H9 (cell line): Measurements from ENCODE around the gene STON2. TPM values are rescaled to one million over a fixed set of nuclear protein-coding genes. Genes with fewer than 3 reads are reported as not detected.
A peak's percentile ranks its signal among the peaks of the same experiment; 100 is the strongest.

Experiments
- DNase-seq: peaks from one replicate; pipeline ENCODE4 v3.0.0-alpha.2; 2017
- H2AFZ ChIP-seq: one replicate; pipeline ENCODE4 v1.6.1; 2013; ENCODE audit warnings: mild to moderate bottlenecking, low read length, control low read depth, moderate library complexity
- H2AK5ac ChIP-seq: 2 replicates; pipeline ENCODE4 v1.6.1; 2013; ENCODE audit warnings: low read length, control low read depth, mixed read lengths; ENCODE audit not compliant: insufficient read length
- H2BK120ac ChIP-seq: one replicate; pipeline ENCODE4 v1.6.1; 2013; ENCODE audit warnings: low read depth, mild to moderate bottlenecking, low read length, control low read depth, inconsistent platforms; ENCODE audit not compliant: poor library complexity, severe bottlenecking
- H2BK12ac ChIP-seq: 2 replicates; pipeline ENCODE4 v1.6.1; 2013; ENCODE audit warnings: low read length, control low read depth, mixed read lengths, low read depth; ENCODE audit not compliant: insufficient read length
- H2BK15ac ChIP-seq: 2 replicates; pipeline ENCODE4 v1.6.1; 2013; ENCODE audit warnings: low read depth, low read length, control low read depth
- H2BK20ac ChIP-seq: one replicate; pipeline ENCODE4 v1.6.1; 2013; ENCODE audit warnings: low read depth, mild to moderate bottlenecking, low read length, control low read depth, inconsistent platforms; ENCODE audit not compliant: poor library complexity, severe bottlenecking
- H2BK5ac ChIP-seq: 2 replicates; pipeline ENCODE4 v1.6.1; 2013; ENCODE audit warnings: low read length, control low read depth, mixed read lengths; ENCODE audit not compliant: insufficient read length
- H3K14ac ChIP-seq: 2 replicates; pipeline ENCODE4 v1.6.1; 2013; ENCODE audit warnings: low read length, control low read depth; ENCODE audit not compliant: insufficient read depth
- H3K18ac ChIP-seq: 2 replicates; pipeline ENCODE4 v1.6.1; 2013; ENCODE audit warnings: low read depth, mild to moderate bottlenecking, mixed read lengths, low read length, control low read depth; ENCODE audit not compliant: insufficient read length
- H3K23ac ChIP-seq: 2 replicates; pipeline ENCODE4 v1.6.1; 2013; ENCODE audit warnings: low read length, control low read depth, mixed read lengths, low read depth; ENCODE audit not compliant: insufficient read length
- H3K23me2 ChIP-seq: 2 replicates; pipeline ENCODE4 v1.6.1; 2013; ENCODE audit warnings: low read depth, mild to moderate bottlenecking, mixed read lengths, low read length, control low read depth; ENCODE audit not compliant: insufficient read length, poor library complexity, severe bottlenecking
- H3K27ac ChIP-seq: 2 replicates; pipeline ENCODE4 v1.5.1; 2013; ENCODE audit warnings: low read length, control low read depth, mixed read lengths, low read depth; ENCODE audit not compliant: insufficient read length
- H3K27me3 ChIP-seq: 2 replicates; pipeline ENCODE4 v1.6.1; 2013; ENCODE audit warnings: low read length, control low read depth, inconsistent platforms; ENCODE audit not compliant: insufficient read depth
- H3K4ac ChIP-seq: 2 replicates; pipeline ENCODE4 v1.6.1; 2013; ENCODE audit warnings: low read depth, mild to moderate bottlenecking, control low read depth, inconsistent platforms, low read length, moderate library complexity
- H3K4me1 ChIP-seq: 2 replicates; pipeline ENCODE4 v1.6.1; 2013; ENCODE audit warnings: low read length, control low read depth, inconsistent platforms; ENCODE audit not compliant: insufficient read depth
- H3K4me2 ChIP-seq: 2 replicates; pipeline ENCODE4 v1.6.1; 2013; ENCODE audit warnings: low read length, control low read depth, mixed read lengths; ENCODE audit not compliant: insufficient read length, insufficient read depth
- H3K56ac ChIP-seq: 2 replicates; pipeline ENCODE4 v1.6.1; 2013; ENCODE audit warnings: low read depth, mild to moderate bottlenecking, mixed read lengths, low read length, control low read depth; ENCODE audit not compliant: insufficient read length
- H3K79me1 ChIP-seq: 2 replicates; pipeline ENCODE4 v1.6.1; 2013; ENCODE audit warnings: low read depth, mild to moderate bottlenecking, moderate library complexity, low read length, control low read depth, inconsistent platforms; ENCODE audit not compliant: insufficient read depth, poor library complexity, severe bottlenecking
- H3K79me2 ChIP-seq: 2 replicates; pipeline ENCODE4 v1.6.1; 2013; ENCODE audit warnings: low read length, control low read depth, inconsistent platforms; ENCODE audit not compliant: insufficient read depth
- H3K9ac ChIP-seq: 2 replicates; pipeline ENCODE4 v1.6.1; 2013; ENCODE audit warnings: low read length, control low read depth, mixed read lengths; ENCODE audit not compliant: insufficient read length; ENCODE audit errors: extremely low read depth
- H3K9me3 ChIP-seq: one replicate; pipeline ENCODE4 v1.6.1; 2013; ENCODE audit warnings: low read depth, low read length, inconsistent platforms; ENCODE audit not compliant: control insufficient read depth
- H3T11ph ChIP-seq: one replicate; pipeline ENCODE4 v1.6.1; 2013; ENCODE audit warnings: mild to moderate bottlenecking, low read length, control low read depth, inconsistent platforms
- H4K20me1 ChIP-seq: one replicate; pipeline ENCODE4 v1.6.1; 2013; ENCODE audit not compliant: control insufficient read depth, insufficient read length, insufficient read depth
- H4K5ac ChIP-seq: 2 replicates; pipeline ENCODE4 v1.6.1; 2013; ENCODE audit warnings: low read depth, mild to moderate bottlenecking, mixed read lengths, low read length, control low read depth; ENCODE audit not compliant: insufficient read length
- H4K8ac ChIP-seq: replicated peaks from 2 replicates; pipeline ENCODE4 v1.6.1; 2013; ENCODE audit warnings: low read length, control low read depth, mixed read lengths, low read depth; ENCODE audit not compliant: insufficient read length
- H4K91ac ChIP-seq: 2 replicates; pipeline ENCODE4 v1.6.1; 2013; ENCODE audit warnings: low read depth, mild to moderate bottlenecking, moderate library complexity, mixed read lengths, low read length, control low read depth; ENCODE audit not compliant: insufficient read length
- H3K27ac Mint-ChIP-seq, 3 experiments: 2 replicates in 2 of 3; 3 replicates in 1 of 3; pipeline ENCODE4 v1.8.0; 2020 to 2021; ENCODE audit warnings: mixed read lengths in 3 of 3, mild to moderate bottlenecking in 1 of 3, moderate library complexity in 1 of 3
- H3K27me3 Mint-ChIP-seq: 2 replicates; pipeline ENCODE4 v1.8.0; 2021; ENCODE audit warnings: low read depth, mild to moderate bottlenecking, moderate library complexity, mixed read lengths
- H3K36me3 Mint-ChIP-seq, 3 experiments: 2 replicates in 2 of 3; 3 replicates in 1 of 3; pipeline ENCODE4 v1.8.0; 2020 to 2021; ENCODE audit warnings: low read depth in 3 of 3, mixed read lengths in 3 of 3; ENCODE audit not compliant: insufficient read depth in 1 of 3
- H3K4me1 Mint-ChIP-seq, 2 experiments: 2 replicates each; pipeline ENCODE4 v1.8.0; 2020; ENCODE audit warnings: mixed read lengths in 2 of 2
- H3K4me3 Mint-ChIP-seq, 2 experiments: 2 replicates in 1 of 2; 3 replicates in 1 of 2; pipeline ENCODE4 v1.8.0; 2020 to 2021; ENCODE audit warnings: mild to moderate bottlenecking in 2 of 2, mixed read lengths in 2 of 2, moderate library complexity in 1 of 2
- H3K9me3 Mint-ChIP-seq, 2 experiments: 2 replicates in 1 of 2; 3 replicates in 1 of 2; pipeline ENCODE4 v1.8.0; 2020; ENCODE audit warnings: mild to moderate bottlenecking in 2 of 2, mixed read lengths in 2 of 2, moderate library complexity in 1 of 2
- CTCF ChIP-seq: fragments of 200-600 bp; sonication (generic); conservative IDR thresholded peaks from 3 replicates; pipeline ENCODE4 v1.8.0; 2021; ENCODE audit warnings: antibody characterized with exemption, mild to moderate bottlenecking
- WGBS: extraction: QIAGEN DNeasy Blood & Tissue Kit; methylation state at CpG from one replicate; pipeline ENCODE4 v1.1.7; 2013; ENCODE audit warnings: missing lambda C conversion rate, low lambda C conversion rate, mixed read lengths; ENCODE audit not compliant: insufficient read length; ENCODE audit errors: extremely low coverage; 5-methylcytosine and 5-hydroxymethylcytosine counted together
- total RNA-seq: library from RNA; stranded (reverse); gene quantifications from 2 replicates; pipeline ENCODE4 v1.2.1, GENCODE V29; 2021

The STON2 gene
- total RNA-seq, 1 experiment from 2014 or later = 62.9 TPM

GRCh38 chr14:81427348-81428058, 27.4 kb upstream of the STON2 start:
- H3K23ac ChIP-seq = no peak overlapping the region
- no peak overlapping the region for H2BK5ac ChIP-seq
- no peak for DNase-seq
- no CpG with 5 or more reads among the region's 8 CpGs for WGBS
- H2BK120ac ChIP-seq = no peak overlapping the region
- no peaks in the 10 kb centered on the region for H3K9me3 Mint-ChIP-seq
- no peak overlapping the region for H4K5ac ChIP-seq
- H3T11ph ChIP-seq = no peak overlapping the region
- H2BK12ac ChIP-seq = no peak overlapping the region
- no peaks in the 10 kb centered on the region for H4K20me1 ChIP-seq
- H3K36me3 Mint-ChIP-seq = peaks cover 9 to 28% (median 16%) of the 10 kb centered on the region in 3 experiments; a peak in 6 of 7 replicates
- peak overlapping the region; percentile 56 to 79 (median 68); a peak in 4 of 7 replicates for H3K27ac Mint-ChIP-seq
- no peak overlapping the region for H3K56ac ChIP-seq
- H3K14ac ChIP-seq = no peak overlapping the region
- no peak overlapping the region for H2AK5ac ChIP-seq
- H3K9me3 ChIP-seq = no peaks in the 10 kb centered on the region
- no peak overlapping the region for H3K4me2 ChIP-seq
- no peaks in the 10 kb centered on the region; the same call in 1 of the 2 replicates for H3K4me1 ChIP-seq
- no peaks in the 10 kb centered on the region for H3K79me1 ChIP-seq
- H3K79me2 ChIP-seq = peaks cover 17% of the 10 kb centered on the region; the same call in 1 of the 2 replicates
- no peak overlapping the region for H3K9ac ChIP-seq
- H4K91ac ChIP-seq = no peak overlapping the region
- H2BK20ac ChIP-seq = no peak overlapping the region
- peaks cover 18 to 29% of the 10 kb centered on the region in 2 experiments for H3K4me1 Mint-ChIP-seq
- H3K27ac ChIP-seq = no peak overlapping the region
- no peaks in the 10 kb centered on the region; the same call in 1 of the 2 replicates for H3K27me3 Mint-ChIP-seq
- H3K4me3 Mint-ChIP-seq = peak overlapping the region in 1 of 2 experiments; percentile 9; a peak in 1 of 5 replicates
- no peak overlapping the region for H4K8ac ChIP-seq
- H3K18ac ChIP-seq = no peak overlapping the region
- no peak overlapping the region for H2BK15ac ChIP-seq
- H3K4ac ChIP-seq = no peak overlapping the region
- H2AFZ ChIP-seq = no peak overlapping the region
- H3K23me2 ChIP-seq = no peaks in the 10 kb centered on the region
- no peak for TF ChIP-seq CTCF
- no peaks in the 10 kb centered on the region for H3K27me3 ChIP-seq
